K562 (cell line): ENCODE results near the gene FKBP1B. TPM values are rescaled to one million over a fixed set of nuclear protein-coding genes. Genes with fewer than 3 reads are reported as not detected.
A peak's percentile ranks its signal among the peaks of the same experiment; 100 is the strongest.

Experiments used
- ATF1 ChIP-seq, 2 experiments: fragments of 450-650 bp in 1 of 2; IDR thresholded peaks; 2 replicates each; pipeline ENCODE4 v1.6.1; 2016; ENCODE audit warnings: missing compliant biosample characterization in 1 of 2, missing genetic modification characterization in 1 of 2
- CSDE1 ChIP-seq, 2 experiments: fragments of 450-650 bp; IDR thresholded peaks; 2 replicates each; pipeline ENCODE4 v1.6.1; 2016; ENCODE audit warnings: mild to moderate bottlenecking in 1 of 2
- FUS ChIP-seq: fragments of 200-400 bp; formaldehyde crosslinking; optimal IDR thresholded peaks from 2 replicates; pipeline ENCODE3; 2017; ENCODE audit warnings: low read depth, low read length
- HDAC2 ChIP-seq: fragments of 450-650 bp; IDR thresholded peaks from 2 replicates; pipeline ENCODE4 v1.6.1; 2016; ENCODE audit warnings: mild to moderate bottlenecking
- HNRNPUL1 ChIP-seq: fragments of 200-400 bp; formaldehyde crosslinking; IDR thresholded peaks from 2 replicates; pipeline ENCODE4 v1.6.1; 2017; ENCODE audit warnings: low read length
- MEF2A ChIP-seq: IDR thresholded peaks from 2 replicates; pipeline ENCODE4 v1.6.1; 2011; ENCODE audit warnings: low read depth, mild to moderate bottlenecking, low read length, moderate library complexity; ENCODE audit not compliant: control insufficient read depth
- NFIX ChIP-seq: fragments of 250-450 bp; sonication (Bioruptor Pico); IDR thresholded peaks from 2 replicates; pipeline ENCODE4 v1.4.0; 2020; ENCODE audit warnings: low read depth, mild to moderate bottlenecking, moderate library complexity
- POLR2AphosphoS2 ChIP-seq: IDR thresholded peaks from 2 replicates; pipeline ENCODE4 v1.6.1; 2012; ENCODE audit warnings: low read length, improper control_type of control experiment
- SRSF9 ChIP-seq: fragments of 200-400 bp; formaldehyde crosslinking; IDR thresholded peaks from 2 replicates; pipeline ENCODE4 v1.6.1; 2017; ENCODE audit warnings: low read depth, low read length, borderline replicate concordance
- TFAP4 ChIP-seq: sonication (generic); formaldehyde crosslinking; IDR thresholded peaks from 2 replicates; pipeline ENCODE4 v1.8.0; 2022; ENCODE audit warnings: missing genetic modification reagents, mild to moderate bottlenecking, moderate library complexity, borderline replicate concordance
- YY1 ChIP-seq, 3 experiments: IDR thresholded peaks; 2 replicates each; pipeline ENCODE4 v1.6.1; 2011; ENCODE audit warnings: low read length in 2 of 3, mild to moderate bottlenecking in 2 of 3, moderate library complexity in 2 of 3, borderline replicate concordance in 1 of 3, control low read depth in 1 of 3, low read depth in 1 of 3; ENCODE audit not compliant: insufficient read depth in 3 of 3, insufficient replicate concordance in 2 of 3, control insufficient read depth in 1 of 3, insufficient read length in 1 of 3; ENCODE audit errors: extremely low read depth in 1 of 3
- ZC3H8 ChIP-seq: fragments of 450-650 bp; IDR thresholded peaks from 2 replicates; pipeline ENCODE4 v1.6.1; 2017
- ZFPM2 ChIP-seq: fragments of 250-450 bp; sonication (Bioruptor Pico); IDR thresholded peaks from 2 replicates; pipeline ENCODE4 v1.5.1; 2022; ENCODE audit warnings: mild to moderate bottlenecking
- ZNF263 ChIP-seq: sonication (generic); formaldehyde crosslinking; IDR thresholded peaks from 2 replicates; pipeline ENCODE4 v1.8.0; 2022; ENCODE audit warnings: mild to moderate bottlenecking, missing genetic modification reagents, borderline replicate concordance
- ZNF696 ChIP-seq: fragments of 250-450 bp; sonication (Bioruptor Pico); conservative IDR thresholded peaks from 2 replicates; pipeline ENCODE4 v1.4.0; 2020; ENCODE audit warnings: mild to moderate bottlenecking, moderate library complexity
- polyA plus RNA-seq, 8 experiments: library from polyadenylated mRNA; depleted of rRNA in 4 of 8; stranded (reverse) in 5 of 8; unstranded in 3 of 8; fragments of >200 nt; fragmentation: Nextera tagmentation in 2 of 8; fragmentation: Illumina TruSeq in 1 of 8; extraction: Ambion mirVana in 2 of 8; extraction: Trizol in 1 of 8; gene quantifications; 2 replicates each; pipeline versions ENCODE4 v1.2.1 to v1.2.3, GENCODE V29; 2011 to 2014; ENCODE audit warnings: inconsistent platforms in 1 of 8, missing spikeins in 1 of 8
- total RNA-seq, 7 experiments: library from RNA; depleted of rRNA in 6 of 7; stranded (reverse); fragments of >200 nt in 6 of 7; fragmentation: Illumina TruSeq in 2 of 7; extraction: Trizol in 2 of 7; gene quantifications; 2 replicates each; pipeline versions ENCODE4 v1.2.1 to v1.2.3, GENCODE V29; 2011 to 2021; ENCODE audit warnings: low replicate concordance in 1 of 7
- TF ChIP-seq, protein P1 (sequence below): sonication (generic); formaldehyde crosslinking; IDR thresholded peaks from 2 replicates; pipeline ENCODE4 v1.8.0; 2023; ENCODE audit warnings: mild to moderate bottlenecking, missing genetic modification reagents
- TF ChIP-seq, protein P2 (sequence below): fragments of 150-350 bp; IDR thresholded peaks from 2 replicates; pipeline ENCODE4 v1.6.1; 2014; ENCODE audit warnings: low read depth, mild to moderate bottlenecking, low read length, borderline replicate concordance

Gene FKBP1B
- total and polyA plus RNA-seq, 9 of the 15 experiments (the other 6 are each of a cell fraction or from before 2014, with no cell fraction given), result 0.58 to 9.4 (median 1.6) TPM

GRCh38 chr2:24084386-24085199 is 35.1 kb downstream of the FKBP1B start, which contains the start of gene TP53I3 (continued):
- TF ChIP-seq MEF2A (no peak), TFAP4 (CRISPR knock-in tag) (peak; percentile 78), ZNF696 (CRISPR knock-in tag) (no peak), SRSF9 (no peak), POLR2AphosphoS2 (peak; percentile 22; the same call in 1 of the 2 replicates), FUS (no peak), HDAC2 (no peak), CSDE1 (IDR thresholded peaks at IDR 0.05) (no peak), ZFPM2 (no peak), ZNF263 (no peak), YY1 (IDR thresholded peaks at IDR 0.05; ENCODE audit: borderline replicate concordance in 1 of 3, control insufficient read depth in 1 of 3, extremely low read depth in 1 of 3, insufficient read depth in 3 of 3, insufficient read length in 1 of 3, insufficient replicate concordance in 2 of 3, low read depth in 1 of 3, low read length in 2 of 3) (peak; percentile 5 to 46 (median 39)), ATF1 (CRISPR knock-in tag; IDR thresholded peaks at IDR 0.05) (no peak), ATF1 (tag; IDR thresholded peaks at IDR 0.05) (peak; percentile 67), NFIX (no peak), HNRNPUL1 (no peak), ZC3H8 (no peak)
- TF ChIP-seq, protein P1, sequence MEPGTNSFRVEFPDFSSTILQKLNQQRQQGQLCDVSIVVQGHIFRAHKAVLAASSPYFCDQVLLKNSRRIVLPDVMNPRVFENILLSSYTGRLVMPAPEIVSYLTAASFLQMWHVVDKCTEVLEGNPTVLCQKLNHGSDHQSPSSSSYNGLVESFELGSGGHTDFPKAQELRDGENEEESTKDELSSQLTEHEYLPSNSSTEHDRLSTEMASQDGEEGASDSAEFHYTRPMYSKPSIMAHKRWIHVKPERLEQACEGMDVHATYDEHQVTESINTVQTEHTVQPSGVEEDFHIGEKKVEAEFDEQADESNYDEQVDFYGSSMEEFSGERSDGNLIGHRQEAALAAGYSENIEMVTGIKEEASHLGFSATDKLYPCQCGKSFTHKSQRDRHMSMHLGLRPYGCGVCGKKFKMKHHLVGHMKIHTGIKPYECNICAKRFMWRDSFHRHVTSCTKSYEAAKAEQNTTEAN, result no peak
- TF ChIP-seq, protein P2, sequence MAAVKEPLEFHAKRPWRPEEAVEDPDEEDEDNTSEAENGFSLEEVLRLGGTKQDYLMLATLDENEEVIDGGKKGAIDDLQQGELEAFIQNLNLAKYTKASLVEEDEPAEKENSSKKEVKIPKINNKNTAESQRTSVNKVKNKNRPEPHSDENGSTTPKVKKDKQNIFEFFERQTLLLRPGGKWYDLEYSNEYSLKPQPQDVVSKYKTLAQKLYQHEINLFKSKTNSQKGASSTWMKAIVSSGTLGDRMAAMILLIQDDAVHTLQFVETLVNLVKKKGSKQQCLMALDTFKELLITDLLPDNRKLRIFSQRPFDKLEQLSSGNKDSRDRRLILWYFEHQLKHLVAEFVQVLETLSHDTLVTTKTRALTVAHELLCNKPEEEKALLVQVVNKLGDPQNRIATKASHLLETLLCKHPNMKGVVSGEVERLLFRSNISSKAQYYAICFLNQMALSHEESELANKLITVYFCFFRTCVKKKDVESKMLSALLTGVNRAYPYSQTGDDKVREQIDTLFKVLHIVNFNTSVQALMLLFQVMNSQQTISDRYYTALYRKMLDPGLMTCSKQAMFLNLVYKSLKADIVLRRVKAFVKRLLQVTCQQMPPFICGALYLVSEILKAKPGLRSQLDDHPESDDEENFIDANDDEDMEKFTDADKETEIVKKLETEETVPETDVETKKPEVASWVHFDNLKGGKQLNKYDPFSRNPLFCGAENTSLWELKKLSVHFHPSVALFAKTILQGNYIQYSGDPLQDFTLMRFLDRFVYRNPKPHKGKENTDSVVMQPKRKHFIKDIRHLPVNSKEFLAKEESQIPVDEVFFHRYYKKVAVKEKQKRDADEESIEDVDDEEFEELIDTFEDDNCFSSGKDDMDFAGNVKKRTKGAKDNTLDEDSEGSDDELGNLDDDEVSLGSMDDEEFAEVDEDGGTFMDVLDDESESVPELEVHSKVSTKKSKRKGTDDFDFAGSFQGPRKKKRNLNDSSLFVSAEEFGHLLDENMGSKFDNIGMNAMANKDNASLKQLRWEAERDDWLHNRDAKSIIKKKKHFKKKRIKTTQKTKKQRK, result no peak
